ENCODE measurements around the gene RUVBL1.

DNA sequence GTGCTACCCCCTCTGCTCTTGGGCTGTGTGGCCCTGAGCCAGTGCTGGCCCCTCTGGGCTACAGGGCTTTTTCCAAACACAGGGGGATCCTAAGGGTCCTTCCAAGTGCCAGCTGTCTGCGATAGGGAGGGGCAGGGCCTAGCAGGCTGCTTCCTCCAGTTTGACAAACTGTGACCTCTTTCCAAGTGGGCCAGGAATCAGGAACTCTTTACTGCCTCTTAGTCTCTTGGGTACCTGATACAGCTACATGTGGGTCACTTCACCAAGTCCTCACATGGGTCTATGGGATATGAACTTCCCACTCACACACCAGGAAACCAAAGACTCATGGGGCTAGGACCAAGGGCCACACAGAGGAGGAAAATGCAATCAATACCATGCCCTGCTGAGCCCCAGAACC lies 45.9 kb downstream of the RUVBL1 start:
- TF ChIP-seq, protein P1, sequence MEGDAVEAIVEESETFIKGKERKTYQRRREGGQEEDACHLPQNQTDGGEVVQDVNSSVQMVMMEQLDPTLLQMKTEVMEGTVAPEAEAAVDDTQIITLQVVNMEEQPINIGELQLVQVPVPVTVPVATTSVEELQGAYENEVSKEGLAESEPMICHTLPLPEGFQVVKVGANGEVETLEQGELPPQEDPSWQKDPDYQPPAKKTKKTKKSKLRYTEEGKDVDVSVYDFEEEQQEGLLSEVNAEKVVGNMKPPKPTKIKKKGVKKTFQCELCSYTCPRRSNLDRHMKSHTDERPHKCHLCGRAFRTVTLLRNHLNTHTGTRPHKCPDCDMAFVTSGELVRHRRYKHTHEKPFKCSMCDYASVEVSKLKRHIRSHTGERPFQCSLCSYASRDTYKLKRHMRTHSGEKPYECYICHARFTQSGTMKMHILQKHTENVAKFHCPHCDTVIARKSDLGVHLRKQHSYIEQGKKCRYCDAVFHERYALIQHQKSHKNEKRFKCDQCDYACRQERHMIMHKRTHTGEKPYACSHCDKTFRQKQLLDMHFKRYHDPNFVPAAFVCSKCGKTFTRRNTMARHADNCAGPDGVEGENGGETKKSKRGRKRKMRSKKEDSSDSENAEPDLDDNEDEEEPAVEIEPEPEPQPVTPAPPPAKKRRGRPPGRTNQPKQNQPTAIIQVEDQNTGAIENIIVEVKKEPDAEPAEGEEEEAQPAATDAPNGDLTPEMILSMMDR (IDR thresholded peaks at IDR 0.05) = no peak
- TF ChIP-seq POLR2A (IDR thresholded peaks at IDR 0.05) (no peak), EP300 (IDR thresholded peaks at IDR 0.05) (no peak)
